Measurements from ENCODE around the gene TMEM223.
"Not testable (repeated sequence)": the region's sequence is repeated elsewhere in the genome, so short reads cannot be mapped to it uniquely, and the experiment has no call there.

Gene TMEM223, protein sequence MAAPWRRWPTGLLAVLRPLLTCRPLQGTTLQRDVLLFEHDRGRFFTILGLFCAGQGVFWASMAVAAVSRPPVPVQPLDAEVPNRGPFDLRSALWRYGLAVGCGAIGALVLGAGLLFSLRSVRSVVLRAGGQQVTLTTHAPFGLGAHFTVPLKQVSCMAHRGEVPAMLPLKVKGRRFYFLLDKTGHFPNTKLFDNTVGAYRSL

DNA sequence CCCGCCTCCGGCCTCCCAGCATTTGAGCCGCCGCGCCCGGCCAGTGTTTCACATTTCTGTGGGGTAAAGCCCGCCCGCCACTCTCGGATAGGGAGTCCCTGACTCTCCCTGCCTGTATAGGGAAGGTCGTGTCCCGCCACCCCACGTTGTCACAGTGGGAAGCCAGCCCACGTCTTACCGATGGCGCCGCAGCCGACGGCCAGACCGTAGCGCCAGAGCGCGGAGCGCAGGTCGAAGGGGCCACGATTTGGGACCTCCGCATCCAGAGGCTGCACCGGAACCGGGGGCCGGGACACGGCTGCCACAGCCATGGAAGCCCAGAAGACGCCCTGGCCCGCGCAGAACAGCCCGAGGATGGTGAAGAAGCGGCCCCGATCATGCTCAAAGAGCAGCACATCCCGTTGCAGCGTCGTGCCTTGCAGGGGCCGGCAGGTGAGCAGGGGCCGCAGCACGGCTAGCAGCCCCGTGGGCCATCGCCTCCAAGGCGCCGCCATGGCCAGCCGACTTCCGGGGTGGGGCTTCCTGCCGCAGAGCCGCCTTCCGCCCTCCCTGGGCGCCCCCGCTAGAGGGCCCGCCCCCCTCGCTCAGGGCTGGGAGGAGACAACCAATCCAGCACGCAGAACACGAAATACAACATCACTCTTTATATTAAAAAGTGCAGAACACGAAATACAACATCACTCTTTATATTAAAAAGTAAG lies at the start of gene TMEM223:
TMEM223 (minus strand) TSS at position 506 of the 701 bp plus-strand sequence; CDS start at position 494, 12 bp downstream.
- DNase-seq = peak in 13 of 14 donors; percentile 29 to 86 (median 72)

GRCh38 chr11:62840721-62841360 lies 49.0 kb upstream of the TMEM223 start:
- peak in 10 of 14 donors; percentile 18 to 66 (median 46) for DNase-seq

DNA sequence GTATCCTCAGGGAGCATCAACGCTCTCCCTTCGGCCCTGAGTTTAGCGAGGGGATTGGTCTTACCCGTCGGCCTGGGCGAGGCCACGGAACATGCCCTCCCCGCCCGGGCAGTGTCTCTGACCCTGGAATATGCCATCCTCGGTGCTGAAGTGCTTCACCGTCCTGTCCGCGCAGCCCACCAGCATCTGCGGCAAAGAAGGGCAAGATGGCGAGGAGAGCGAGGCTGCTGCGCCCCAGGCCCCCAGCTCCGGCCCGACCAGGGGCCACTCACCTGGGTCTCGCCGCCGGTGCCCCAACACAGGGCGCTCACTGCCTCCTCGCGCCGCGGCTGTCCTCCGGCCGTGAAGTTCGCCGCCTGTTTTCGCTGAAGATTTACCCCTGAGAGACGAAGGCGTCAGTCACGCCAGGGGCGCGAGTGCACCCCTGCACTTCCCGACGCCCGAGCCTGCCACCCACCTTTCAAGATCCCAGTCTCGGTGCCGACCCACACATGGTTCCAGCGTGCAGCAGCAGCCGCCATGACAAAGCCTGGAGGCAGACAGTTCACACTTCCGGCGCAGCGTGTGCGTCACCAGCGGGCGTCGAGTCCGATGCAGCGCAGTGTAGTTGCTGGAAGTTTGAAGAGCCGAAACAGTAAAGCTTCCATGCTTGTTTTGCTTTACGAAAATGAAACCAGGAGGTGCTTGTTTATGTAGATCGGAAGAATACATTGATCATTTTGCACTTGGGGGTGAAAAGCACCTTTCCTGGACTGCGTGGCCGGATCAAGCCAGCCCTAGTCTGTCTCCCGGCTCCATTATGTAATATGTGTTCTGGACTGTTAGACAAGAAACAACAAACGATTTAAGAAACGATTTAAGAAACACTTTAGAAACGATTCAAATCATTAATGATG lies 47.5 kb upstream of the TMEM223 start, which contains the start of gene WDR74:
WDR74 (minus strand) TSS at position 541 of the 896 bp plus-strand sequence; CDS start at position 521, 20 bp downstream.
- DNase-seq = peak; percentile 35 to 95 (median 89)

DNA sequence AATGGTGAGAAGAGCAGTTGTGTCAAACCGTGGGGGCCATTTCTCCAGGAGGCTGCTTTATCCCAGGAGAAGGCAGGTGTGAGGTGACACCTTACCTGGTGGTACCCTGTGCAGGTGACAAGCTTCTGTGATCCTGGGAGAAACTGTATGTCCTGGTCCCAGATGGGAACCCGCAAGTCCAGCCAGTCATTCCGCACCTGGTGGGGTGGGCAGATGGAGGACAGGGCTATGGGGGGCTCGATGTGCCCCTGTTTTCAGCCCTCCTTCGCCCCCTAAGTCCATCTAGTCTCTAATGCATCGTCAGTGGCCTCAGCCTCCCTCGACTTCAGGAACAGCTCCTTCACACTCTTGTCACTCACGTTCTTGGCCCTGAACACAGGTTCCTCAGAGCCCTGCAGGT lies 43.5 kb upstream of the TMEM223 start:
- DNase-seq = no peak

GRCh38 chr11:62832336-62833234 lies 40.8 kb upstream of the TMEM223 start, which contains the start of gene TEX54:
Gene TEX54, minus strand, starts transcription at chr11:62832841.
- peak in 2 of 14 donors; percentile 39 to 57 for DNase-seq

DNA sequence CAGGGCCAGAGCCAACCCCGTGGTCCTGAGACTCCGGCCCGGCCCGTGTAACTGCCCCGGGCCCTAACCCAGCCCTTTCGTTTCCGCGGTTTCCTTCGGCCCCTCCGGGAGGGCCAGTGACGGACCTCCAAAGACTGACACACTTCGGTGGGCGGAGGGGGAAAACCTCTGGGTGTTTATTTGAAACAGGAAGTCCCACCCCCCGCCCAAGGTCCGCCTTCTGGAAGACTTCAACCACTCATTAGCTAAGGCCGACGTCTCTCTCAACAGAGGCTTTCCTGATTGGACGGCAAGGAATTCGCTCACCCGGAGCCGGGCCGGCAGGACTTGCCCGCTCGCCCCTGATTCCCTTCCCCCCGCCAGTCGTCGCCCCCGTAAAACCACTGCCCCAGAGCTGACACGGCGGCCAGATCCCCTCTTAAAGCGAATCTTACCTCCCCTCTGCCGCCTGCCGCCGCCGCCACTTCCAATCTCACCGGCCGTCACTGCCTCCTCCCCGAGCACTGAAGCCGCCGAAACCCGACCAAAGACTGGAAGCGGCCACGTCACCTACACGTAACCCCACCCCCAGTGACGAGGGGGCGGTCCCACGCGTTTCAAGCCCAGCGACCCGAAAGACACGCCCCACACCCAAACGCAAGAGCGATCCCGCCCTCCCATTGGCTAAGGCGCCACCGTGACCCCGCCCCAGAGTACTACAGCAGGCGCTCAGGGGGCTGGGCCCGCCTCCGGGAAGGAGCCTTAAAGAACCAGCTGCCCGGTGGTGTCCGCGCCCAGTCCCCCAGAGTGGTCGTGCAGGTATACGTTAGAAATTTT lies 39.9 kb upstream of the TMEM223 start, which contains the start of gene STX5:
STX5 (minus strand) TSS at position 532 of the 816 bp plus-strand sequence. CDS start 808 bp downstream, outside the sequence.
- DNase-seq = peak; percentile 97 to 100 (median 99)

- DNase-seq = no peak
These were observed 39.2 kb upstream of the TMEM223 start for GRCh38 chr11:62830904-62831519.

DNA sequence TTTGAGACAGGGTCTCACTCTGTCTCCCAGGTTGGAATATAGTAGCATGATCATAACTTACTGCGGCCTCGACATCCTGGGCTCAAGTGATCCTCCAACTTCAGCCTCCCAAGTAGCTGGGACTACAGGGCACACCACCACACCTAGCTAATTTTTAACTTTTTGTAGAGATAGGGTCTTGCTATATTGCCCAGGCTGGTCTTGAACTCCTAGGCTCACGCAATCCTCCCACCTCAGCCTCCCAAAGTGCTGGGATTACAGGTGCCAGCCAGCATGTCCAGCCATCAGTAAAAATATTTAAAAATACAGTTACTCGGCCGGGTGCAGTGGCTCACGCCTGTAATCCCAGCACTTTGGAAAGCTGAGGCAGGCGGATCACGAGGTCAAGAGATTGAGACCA lies 36.3 kb upstream of the TMEM223 start:
- DNase-seq = not testable (repeated sequence)

GRCh38 chr11:62823677-62824076 lies 31.9 kb upstream of the TMEM223 start:
- no peak for DNase-seq

GRCh38 chr11:62817129-62817528 lies 25.3 kb upstream of the TMEM223 start:
- no peak for DNase-seq

DNA sequence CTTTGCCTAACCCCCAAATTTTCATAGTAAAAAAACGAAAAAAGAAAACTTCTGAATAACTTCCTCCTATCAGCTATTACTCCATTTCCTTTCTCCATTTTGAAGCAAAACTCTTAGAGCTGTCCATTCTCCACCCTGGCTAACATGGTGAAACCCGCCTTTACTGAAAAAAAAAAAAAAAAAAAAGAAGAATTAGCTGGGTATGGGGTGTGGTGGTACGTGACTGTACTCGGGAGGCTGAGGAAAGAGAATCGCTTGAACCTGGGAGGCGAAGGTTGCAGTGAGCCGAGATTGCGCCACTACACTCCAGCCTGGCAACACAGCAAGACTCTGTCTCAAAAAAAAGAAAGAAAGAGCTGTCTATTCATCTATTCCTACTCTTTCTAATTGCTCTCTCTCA lies 24.8 kb upstream of the TMEM223 start:
- no peak for DNase-seq

GRCh38 chr11:62811659-62812058 lies 19.9 kb upstream of the TMEM223 start:
- no peak for DNase-seq

DNA sequence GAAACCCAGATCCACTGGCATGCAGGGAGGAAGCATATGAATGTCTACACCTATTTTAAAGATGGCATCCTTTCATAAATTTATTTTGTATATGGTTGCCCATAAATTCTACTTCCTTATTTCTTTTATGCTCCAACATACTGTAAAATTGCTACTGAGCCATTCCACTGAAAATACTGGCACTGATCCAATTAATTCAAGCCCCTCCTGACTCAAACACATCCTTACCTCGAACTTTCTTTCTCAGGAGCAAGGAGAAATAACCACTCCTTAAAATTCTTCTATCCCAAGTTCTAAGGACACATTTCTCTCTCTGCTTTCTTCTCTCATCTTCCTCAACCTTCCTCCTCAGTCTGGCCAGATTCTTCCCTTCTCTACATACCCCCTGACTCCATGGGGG lies 18.9 kb upstream of the TMEM223 start:
- DNase-seq = no peak

- DNase-seq = peak in 4 of 14 donors; percentile 11 to 37 (median 22)
These were observed 14.9 kb upstream of the TMEM223 start for GRCh38 chr11:62806611-62807121.

DNA sequence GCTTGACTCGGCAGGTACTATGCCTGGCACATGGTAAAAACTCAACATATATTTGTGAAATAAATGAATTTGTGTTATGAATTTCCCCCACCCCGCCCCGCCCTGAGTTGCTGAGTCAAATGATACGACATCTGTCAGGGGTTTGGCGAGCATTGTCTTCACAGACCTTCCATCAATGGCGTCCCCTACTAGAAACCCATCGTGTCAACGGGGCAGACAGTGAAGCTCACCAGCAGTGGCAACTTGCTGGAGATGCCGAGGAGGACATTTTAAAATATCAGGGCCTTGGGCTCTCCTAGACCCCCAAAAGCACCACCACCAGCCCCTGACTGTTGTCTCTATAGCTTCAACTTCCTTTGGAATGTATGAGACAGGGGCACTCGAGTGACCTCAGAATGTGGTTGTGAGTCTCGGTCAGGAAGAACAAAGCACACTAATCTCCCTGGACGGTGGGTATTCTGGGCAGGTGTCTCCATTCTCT lies 14.2 kb upstream of the TMEM223 start:
- DNase-seq = no peak

DNA sequence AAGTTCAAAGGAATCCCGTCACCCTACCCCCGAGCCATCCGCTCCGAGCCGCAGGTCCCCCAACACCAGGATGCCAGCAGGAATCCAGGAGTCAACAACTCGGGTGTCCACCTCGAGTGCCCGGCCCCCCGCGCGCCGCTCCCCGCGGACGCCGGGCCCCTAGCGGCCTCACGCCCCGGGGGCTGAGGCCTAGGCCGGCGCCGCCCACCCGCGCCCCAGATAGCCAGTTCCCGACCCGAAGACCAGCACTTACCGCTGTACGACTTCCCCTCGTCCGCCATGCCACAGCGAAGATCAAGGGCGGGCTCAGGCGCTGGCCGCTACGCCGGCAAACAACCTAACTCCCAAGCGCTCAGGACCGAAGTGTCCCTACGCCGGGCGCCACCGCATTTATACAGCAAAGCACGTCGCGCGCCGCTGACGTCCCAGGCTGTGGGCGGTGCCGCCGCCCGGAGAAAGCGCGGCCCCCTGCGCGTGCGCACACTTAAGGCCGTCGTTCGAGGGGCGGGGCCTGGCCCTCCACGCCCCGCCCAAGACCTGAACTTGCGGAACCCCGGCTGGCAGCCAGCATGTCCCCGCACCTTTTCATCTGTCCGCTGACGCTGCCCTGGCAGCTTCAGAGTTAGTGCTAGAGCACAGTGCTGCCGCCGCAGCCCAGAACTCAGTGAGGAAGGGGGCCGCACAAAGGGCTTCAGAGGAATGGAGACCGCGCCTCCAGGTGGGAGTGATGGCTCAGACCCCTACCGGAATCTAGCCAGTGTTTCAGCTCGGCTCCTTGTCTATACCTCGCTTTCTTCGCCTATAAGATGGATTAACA lies 13.5 kb upstream of the TMEM223 start, which contains the start of gene NXF1:
NXF1 (minus strand) TSS at position 365 of the 817 bp plus-strand sequence; CDS start at position 281, 84 bp downstream.
- DNase-seq = peak; percentile 78 to 96 (median 90)

DNA sequence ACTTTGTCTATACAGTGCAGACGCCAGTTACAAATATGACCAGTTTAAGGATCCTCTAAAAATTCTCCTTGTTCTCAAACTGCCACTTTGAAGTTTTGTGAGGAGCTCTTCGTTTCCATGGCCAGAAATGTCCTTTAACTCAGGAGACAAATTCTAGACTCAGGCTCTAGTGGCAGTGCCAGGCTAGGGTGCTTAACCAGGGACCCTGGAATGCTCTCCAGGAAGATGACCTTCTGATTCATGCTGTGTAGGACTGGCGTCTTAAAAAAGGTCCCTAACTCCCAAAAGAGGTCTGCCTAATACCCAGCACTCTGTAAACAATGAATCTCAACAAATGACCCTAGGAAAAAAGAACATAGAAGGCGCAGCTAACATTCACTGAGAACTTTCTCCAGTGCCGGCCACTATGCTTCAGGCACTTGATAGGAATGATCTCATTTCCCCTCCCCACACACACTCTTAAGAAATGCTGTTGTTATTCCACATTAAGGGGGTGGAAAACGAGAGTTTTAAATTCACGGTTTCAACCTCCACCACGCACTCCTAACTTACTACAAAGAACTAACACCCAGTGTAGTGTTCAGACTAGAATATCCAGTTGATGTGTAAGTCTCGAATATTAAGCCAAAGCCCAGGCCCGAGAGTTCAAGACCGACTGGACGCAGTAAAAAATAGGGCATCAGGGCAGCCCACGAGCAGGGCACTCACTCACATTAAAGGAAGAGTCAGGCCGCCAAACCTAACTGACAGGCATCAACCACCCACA lies 12.7 kb upstream of the TMEM223 start:
- peak in 1 of 14 donors; percentile 55 for DNase-seq
